ENCODE measurements around the gene CFAP47. TPM values are rescaled to one million over a fixed set of nuclear protein-coding genes. Genes with fewer than 3 reads are reported as not detected.

Gene CFAP47
- total and polyA plus RNA-seq, 2 of the 13 experiments (the other 11 are each of a cell fraction or from before 2014, with no cell fraction given) = not detected

GRCh38 chrX:36102425-36102824, 182.9 kb downstream of the CFAP47 start:
- Histone ChIP-seq H3K9ac (ENCODE audit: insufficient read depth, low read depth, low read length) (no peak overlapping the region), H3K4me1 (ENCODE audit: insufficient read depth, low read length) (no peaks in the 10 kb centered on the region), H3K79me2 (ENCODE audit: insufficient read depth, low read length) (no peaks in the 10 kb centered on the region), H3K27ac (ENCODE audit: extremely low read length, insufficient read depth, low read length) (no peak overlapping the region), H3K36me3 (replicated peaks in 1 of 2; ENCODE audit: control insufficient read depth in 1 of 2, insufficient read depth in 2 of 2, low read length in 2 of 2) (no peaks in the 10 kb centered on the region), H4K20me1 (ENCODE audit: insufficient read depth, low read length) (no peaks in the 10 kb centered on the region), H3K4me2 (ENCODE audit: low read depth, low read length) (no peak overlapping the region), H3K4me3 (replicated peaks in 1 of 3; ENCODE audit: insufficient read depth in 1 of 3, low read depth in 2 of 3, low read length in 3 of 3) (no peak overlapping the region), H2AFZ (ENCODE audit: low read length) (no peak overlapping the region), H3K27me3 (ENCODE audit: control insufficient read depth in 1 of 2, insufficient read depth in 2 of 2, low read length in 2 of 2) (no peaks in the 10 kb centered on the region), H3K9me3 (ENCODE audit: low read length) (no peaks in the 10 kb centered on the region)
- ATAC-seq (no peak), DNase-seq (ENCODE audit: low spot score) (no peak), FAIRE-seq (no peak)
- TF ChIP-seq SIN3B (IDR thresholded peaks at IDR 0.05; ENCODE audit: low read length) (no peak), ARNT2 (CRISPR knock-in tag; IDR thresholded peaks at IDR 0.05; ENCODE audit: low read depth) (no peak), DZIP1 (CRISPR knock-in tag; IDR thresholded peaks at IDR 0.05) (no peak), FLYWCH1 (CRISPR knock-in tag; IDR thresholded peaks at IDR 0.05) (no peak), TEF (CRISPR knock-in tag; IDR thresholded peaks at IDR 0.05) (no peak), ZNF572 (CRISPR knock-in tag; IDR thresholded peaks at IDR 0.05) (no peak), TOE1 (CRISPR knock-in tag; IDR thresholded peaks at IDR 0.05) (no peak), DPF2 (CRISPR knock-in tag; IDR thresholded peaks at IDR 0.05; ENCODE audit: borderline replicate concordance, low read depth) (no peak)
- intact Hi-C loops (cut with micrococcal nuclease; ENCODE audit: unreplicated experiment) (no loop called here), in situ Hi-C loops (cut with HindIII; ENCODE audit: extremely low pct_ligation_motif_present, low pct_unique_long_range_greater_than_20kb) (no loop called here)
- 22% methylated on average over 2 of the region's 2 CpGs for WGBS (ENCODE audit: low lambda C conversion rate)
- ChIA-PET CTCF (ENCODE audit: low intra/inter-chr PET ratio, low total read pairs) (no interaction called here), POLR2A (no interaction called here)
- no TSS peak for BruUV-seq (replicated peaks)

Data from HepG2 (cell line).